HL-60 (cell line): ENCODE data around the gene SSPN.

Experiments
- CTCF ChIP-seq: IDR thresholded peaks from one replicate; pipeline ENCODE4 v1.5.1; 2011; ENCODE audit warnings: low read length, control low read depth, inconsistent platforms; ENCODE audit not compliant: insufficient read depth
- GABPA ChIP-seq: IDR thresholded peaks from 2 replicates; pipeline ENCODE4 v1.6.1; 2012; ENCODE audit warnings: low read depth
- POLR2AphosphoS5 ChIP-seq: IDR thresholded peaks from 2 replicates; pipeline ENCODE4 v1.6.1; 2012; ENCODE audit warnings: low read depth
- REST ChIP-seq: IDR thresholded peaks from 2 replicates; pipeline ENCODE4 v1.6.1; 2012; ENCODE audit warnings: low read depth; ENCODE audit not compliant: insufficient replicate concordance
- SPI1 ChIP-seq: IDR thresholded peaks from 2 replicates; pipeline ENCODE4 v1.6.1; 2012; ENCODE audit warnings: low read depth, mild to moderate bottlenecking, borderline replicate concordance

GRCh38 chr12:26238341-26239121, 43.2 kb downstream of the SSPN start:
- TF ChIP-seq CTCF (no peak), GABPA (no peak), REST (no peak), POLR2AphosphoS5 (no peak), SPI1 (no peak)
